HEK293 (cell line): Measurements from ENCODE around the gene RNF225.

ENCODE experiments used
- CTCF ChIP-seq: fragments of 450-650 bp; formaldehyde crosslinking; IDR thresholded peaks from 2 replicates; pipeline ENCODE4 v1.5.1; 2016; ENCODE audit warnings: missing biosample characterization, missing genetic modification characterization
- ELK4 ChIP-seq: IDR thresholded peaks from 2 replicates; pipeline ENCODE4 v1.6.1; 2011; ENCODE audit warnings: mild to moderate bottlenecking, low read depth, low read length, borderline replicate concordance
- HIC1 ChIP-seq: fragments of 450-650 bp; formaldehyde crosslinking; IDR thresholded peaks from 2 replicates; pipeline ENCODE4 v1.5.1; 2016; ENCODE audit warnings: missing biosample characterization, missing genetic modification characterization
- KLF10 ChIP-seq: fragments of 450-650 bp; IDR thresholded peaks from 2 replicates; pipeline ENCODE4 v1.5.1; 2018; ENCODE audit warnings: missing biosample characterization, mild to moderate bottlenecking, missing genetic modification characterization
- MEIS1 ChIP-seq: sonication (generic); formaldehyde crosslinking; IDR thresholded peaks from 2 replicates; pipeline ENCODE4 v1.8.1; 2022; ENCODE audit warnings: missing genetic modification reagents, mild to moderate bottlenecking, borderline replicate concordance
- PATZ1 ChIP-seq: fragments of 450-650 bp; formaldehyde crosslinking; IDR thresholded peaks from 2 replicates; pipeline ENCODE4 v1.5.1; 2016; ENCODE audit warnings: missing biosample characterization, missing genetic modification characterization
- PRDM4 ChIP-seq: fragments of 450-650 bp; formaldehyde crosslinking; IDR thresholded peaks from 2 replicates; pipeline ENCODE4 v1.5.1; 2017; ENCODE audit warnings: missing biosample characterization, missing genetic modification characterization
- ZBTB11 ChIP-seq: fragments of 450-650 bp; formaldehyde crosslinking; conservative IDR thresholded peaks from 2 replicates; pipeline ENCODE4 v1.5.1; 2016; ENCODE audit warnings: low read depth, missing biosample characterization, missing genetic modification characterization
- ZBTB26 ChIP-seq: fragments of 450-650 bp; formaldehyde crosslinking; optimal IDR thresholded peaks from 2 replicates; pipeline ENCODE3; 2016; ENCODE audit warnings: missing biosample characterization, mild to moderate bottlenecking, missing genetic modification characterization
- ZFHX2 ChIP-seq: fragments of 450-650 bp; formaldehyde crosslinking; conservative IDR thresholded peaks from 2 replicates; pipeline ENCODE4 v1.5.1; 2016; ENCODE audit warnings: missing biosample characterization, missing genetic modification characterization
- ZFP69B ChIP-seq: fragments of 450-650 bp; formaldehyde crosslinking; IDR thresholded peaks from 2 replicates; pipeline ENCODE4 v1.5.1; 2016; ENCODE audit warnings: missing biosample characterization, missing genetic modification characterization
- ZIC2 ChIP-seq: fragments of 450-650 bp; formaldehyde crosslinking; IDR thresholded peaks from 2 replicates; pipeline ENCODE4 v1.5.1; 2016; ENCODE audit warnings: missing biosample characterization, missing genetic modification characterization
- ZNF112 ChIP-seq: fragments of 450-650 bp; formaldehyde crosslinking; IDR thresholded peaks from 2 replicates; pipeline ENCODE4 v1.5.0; 2017; ENCODE audit warnings: missing biosample characterization, missing genetic modification characterization
- ZNF121 ChIP-seq: fragments of 450-650 bp; formaldehyde crosslinking; IDR thresholded peaks from 2 replicates; pipeline ENCODE4 v1.5.1; 2016; ENCODE audit warnings: missing biosample characterization, missing genetic modification characterization
- ZNF133 ChIP-seq: fragments of 450-650 bp; formaldehyde crosslinking; IDR thresholded peaks from 2 replicates; pipeline ENCODE4 v1.5.1; 2016; ENCODE audit warnings: missing biosample characterization, missing genetic modification characterization
- ZNF155 ChIP-seq: fragments of 450-650 bp; formaldehyde crosslinking; IDR thresholded peaks from 2 replicates; pipeline ENCODE4 v1.5.1; 2016; ENCODE audit warnings: missing biosample characterization, missing genetic modification characterization
- ZNF391 ChIP-seq: fragments of 450-650 bp; formaldehyde crosslinking; IDR thresholded peaks from 2 replicates; pipeline ENCODE4 v1.5.1; 2016; ENCODE audit warnings: low read depth, missing biosample characterization, missing genetic modification characterization, borderline replicate concordance
- ZNF426 ChIP-seq: fragments of 450-650 bp; formaldehyde crosslinking; IDR thresholded peaks from 2 replicates; pipeline ENCODE4 v1.5.1; 2017; ENCODE audit warnings: missing biosample characterization, missing genetic modification characterization, mild to moderate bottlenecking, inconsistent platforms, moderate library complexity
- ZNF501 ChIP-seq: fragments of 450-650 bp; formaldehyde crosslinking; IDR thresholded peaks from 2 replicates; pipeline ENCODE4 v1.5.1; 2016; ENCODE audit warnings: missing biosample characterization, missing genetic modification characterization
- ZNF549 ChIP-seq: fragments of 450-650 bp; IDR thresholded peaks from 2 replicates; pipeline ENCODE4 v1.5.1; 2018; ENCODE audit warnings: missing biosample characterization, missing genetic modification characterization, mild to moderate bottlenecking, inconsistent platforms, moderate library complexity
- ZNF629 ChIP-seq: fragments of 450-650 bp; formaldehyde crosslinking; IDR thresholded peaks from 2 replicates; pipeline ENCODE4 v1.5.1; 2017; ENCODE audit warnings: missing biosample characterization, missing genetic modification characterization
- ZNF670 ChIP-seq: fragments of 450-650 bp; formaldehyde crosslinking; IDR thresholded peaks from 2 replicates; pipeline ENCODE4 v1.5.1; 2016; ENCODE audit warnings: missing biosample characterization, missing genetic modification characterization, low read depth
- ZNF677 ChIP-seq: fragments of 450-650 bp; IDR thresholded peaks from 2 replicates; pipeline ENCODE4 v1.5.0; 2018; ENCODE audit warnings: missing biosample characterization, mild to moderate bottlenecking, missing genetic modification characterization, moderate library complexity
- ZNF707 ChIP-seq: fragments of 450-650 bp; formaldehyde crosslinking; IDR thresholded peaks from 2 replicates; pipeline ENCODE4 v1.5.1; 2016; ENCODE audit warnings: missing biosample characterization, missing genetic modification characterization
- ZNF792 ChIP-seq: fragments of 450-650 bp; formaldehyde crosslinking; IDR thresholded peaks from 2 replicates; pipeline ENCODE4 v1.5.1; 2016; ENCODE audit warnings: missing biosample characterization, missing genetic modification characterization

The RNF225 gene

GRCh38 chr19:58409010-58409790 lies 13.7 kb downstream of the RNF225 start (continued):
- TF ChIP-seq HIC1 (tag by site-specific recombination): peak; percentile 63
- no peak for TF ChIP-seq ZBTB26 (tag by site-specific recombination)
- TF ChIP-seq ZBTB11 (tag by site-specific recombination): no peak; the same call in 1 of the 2 replicates
- no peak for TF ChIP-seq ZNF677 (tag by site-specific recombination)
- no peak for TF ChIP-seq ZNF155 (tag by site-specific recombination)
- TF ChIP-seq ZFHX2 (tag by site-specific recombination): no peak
- TF ChIP-seq MEIS1: no peak
- TF ChIP-seq KLF10 (tag by site-specific recombination): no peak
- no peak for TF ChIP-seq ZNF112 (tag by site-specific recombination)
- peak; percentile 69; the same call in 1 of the 2 replicates for TF ChIP-seq PATZ1 (tag by site-specific recombination)
- TF ChIP-seq ZNF426 (tag by site-specific recombination): no peak
- no peak for TF ChIP-seq ZNF707 (tag by site-specific recombination)
- peak; percentile 77 for TF ChIP-seq ZIC2
- TF ChIP-seq ZNF501 (tag by site-specific recombination): peak; percentile 67; the same call in 1 of the 2 replicates
- no peak for TF ChIP-seq ZNF670 (tag by site-specific recombination)
- peak; percentile 96 for TF ChIP-seq ZFP69B (tag by site-specific recombination)
- TF ChIP-seq CTCF: peak; percentile 44
- TF ChIP-seq ZNF792 (tag by site-specific recombination): no peak
- no peak for TF ChIP-seq PRDM4 (tag by site-specific recombination)
- peak; percentile 36; the same call in 1 of the 2 replicates for TF ChIP-seq ZNF121
- no peak for TF ChIP-seq ELK4
- no peak for TF ChIP-seq ZNF391
- no peak for TF ChIP-seq ZNF629 (tag by site-specific recombination)
- TF ChIP-seq ZNF133 (tag by site-specific recombination): no peak
- no peak for TF ChIP-seq ZNF549 (tag by site-specific recombination)
